ENCODE data around the gene SERPINA1. TPM values are rescaled to one million over a fixed set of nuclear protein-coding genes. Genes with fewer than 3 reads are reported as not detected.

The SERPINA1 gene
- total and polyA plus RNA-seq, 2 donors (not counting 1 experiment from before 2014, with no cell fraction given): 0.69 to 6.8 TPM

GRCh38 chr14:94330432-94330831 lies 58.0 kb downstream of the SERPINA1 start:
- POLR2A ChIA-PET: no interaction called here
- Histone ChIP-seq H3K27me3 (replicated peaks in 1 of 4; ENCODE audit: control extremely low read depth in 1 of 4, control insufficient read depth in 3 of 4, insufficient read depth in 4 of 4, low read length in 3 of 4) (no peaks in the 10 kb centered on the region), H3K4me3 (ENCODE audit: control extremely low read depth in 1 of 5, extremely low read depth in 1 of 5, insufficient read depth in 1 of 5, low read depth in 2 of 5, low read length in 4 of 5) (no peak overlapping the region), H4K20me1 (ENCODE audit: control insufficient read depth, insufficient read depth, low read length, poor library complexity, severe bottlenecking) (no peaks in the 10 kb centered on the region), H3K36me3 (replicated peaks in 1 of 2; ENCODE audit: control extremely low read depth in 1 of 2, control insufficient read depth in 1 of 2, extremely low read depth in 1 of 2, insufficient read depth in 2 of 2, low read length in 1 of 2) (no peaks in the 10 kb centered on the region), H3K79me2 (ENCODE audit: control insufficient read depth, insufficient read depth, low read length) (no peaks in the 10 kb centered on the region), H3K4me2 (replicated peaks; ENCODE audit: low read depth, low read length, poor library complexity, severe bottlenecking) (no peak overlapping the region), H2AFZ (ENCODE audit: insufficient read depth, low read depth, low read length, poor library complexity, severe bottlenecking) (no peak overlapping the region), H3K27ac (ENCODE audit: low read length in 2 of 2) (no peak overlapping the region), H3K4me1 (ENCODE audit: control insufficient read depth in 2 of 2, insufficient read depth in 2 of 2, low read length in 2 of 2) (no peaks in the 10 kb centered on the region), H3K9me3 (ENCODE audit: control extremely low read depth in 1 of 3, control insufficient read depth in 2 of 3, insufficient read depth in 1 of 3, low read length in 2 of 3) (peaks cover 0 to 9% (median 0%) of the 10 kb centered on the region in 3 donors), H3K9ac (ENCODE audit: low read length) (no peak overlapping the region)
- DNase-seq (no peak), ATAC-seq (ENCODE audit: low read depth) (no peak)
- H3K27ac Mint-ChIP-seq: no peak overlapping the region
- 79% methylated on average over 3 of the region's 3 CpGs for WGBS (ENCODE audit: insufficient coverage)
- intact Hi-C loops (cut with micrococcal nuclease): no loop called here
- CTCF ChIA-PET: no interaction called here
- H3K4me3 Mint-ChIP-seq: no peak overlapping the region
- H3K9me3 Mint-ChIP-seq (ENCODE audit: insufficient read depth): peaks cover 2% of the 10 kb centered on the region
- peaks cover 3% of the 10 kb centered on the region for H3K27me3 Mint-ChIP-seq
- no peaks in the 10 kb centered on the region for H3K4me1 Mint-ChIP-seq
- TF ChIP-seq, protein P1, sequence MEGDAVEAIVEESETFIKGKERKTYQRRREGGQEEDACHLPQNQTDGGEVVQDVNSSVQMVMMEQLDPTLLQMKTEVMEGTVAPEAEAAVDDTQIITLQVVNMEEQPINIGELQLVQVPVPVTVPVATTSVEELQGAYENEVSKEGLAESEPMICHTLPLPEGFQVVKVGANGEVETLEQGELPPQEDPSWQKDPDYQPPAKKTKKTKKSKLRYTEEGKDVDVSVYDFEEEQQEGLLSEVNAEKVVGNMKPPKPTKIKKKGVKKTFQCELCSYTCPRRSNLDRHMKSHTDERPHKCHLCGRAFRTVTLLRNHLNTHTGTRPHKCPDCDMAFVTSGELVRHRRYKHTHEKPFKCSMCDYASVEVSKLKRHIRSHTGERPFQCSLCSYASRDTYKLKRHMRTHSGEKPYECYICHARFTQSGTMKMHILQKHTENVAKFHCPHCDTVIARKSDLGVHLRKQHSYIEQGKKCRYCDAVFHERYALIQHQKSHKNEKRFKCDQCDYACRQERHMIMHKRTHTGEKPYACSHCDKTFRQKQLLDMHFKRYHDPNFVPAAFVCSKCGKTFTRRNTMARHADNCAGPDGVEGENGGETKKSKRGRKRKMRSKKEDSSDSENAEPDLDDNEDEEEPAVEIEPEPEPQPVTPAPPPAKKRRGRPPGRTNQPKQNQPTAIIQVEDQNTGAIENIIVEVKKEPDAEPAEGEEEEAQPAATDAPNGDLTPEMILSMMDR (IDR thresholded peaks at IDR 0.05): no peak
- TF ChIP-seq EZH2 (IDR thresholded peaks at IDR 0.05; ENCODE audit: borderline replicate concordance, insufficient read depth, low read depth, low read length, poor library complexity, severe bottlenecking): no peak

GRCh38 chr14:94329857-94330256 lies 58.5 kb downstream of the SERPINA1 start:
- H3K79me2 ChIP-seq (ENCODE audit: control insufficient read depth, insufficient read depth, low read length): no peaks in the 10 kb centered on the region
- intact Hi-C loops (cut with micrococcal nuclease): no loop called here
- no peaks in the 10 kb centered on the region for H3K36me3 ChIP-seq (replicated peaks in 1 of 2; ENCODE audit: control extremely low read depth in 1 of 2, control insufficient read depth in 1 of 2, extremely low read depth in 1 of 2, insufficient read depth in 2 of 2, low read length in 1 of 2)
- Mint-ChIP-seq H3K27me3 (peaks cover 3% of the 10 kb centered on the region), H3K4me1 (no peaks in the 10 kb centered on the region), H3K27ac (no peak overlapping the region), H3K9me3 (ENCODE audit: insufficient read depth) (peaks cover 2% of the 10 kb centered on the region), H3K4me3 (no peak overlapping the region)
- no peak overlapping the region for H3K27ac ChIP-seq (ENCODE audit: low read length in 2 of 2)
- H3K9me3 ChIP-seq (ENCODE audit: control extremely low read depth in 1 of 3, control insufficient read depth in 2 of 3, insufficient read depth in 1 of 3, low read length in 2 of 3): peaks cover 0 to 9% (median 0%) of the 10 kb centered on the region in 3 donors
- no peak for ATAC-seq (ENCODE audit: low read depth)
- no peak overlapping the region for H3K4me2 ChIP-seq (replicated peaks; ENCODE audit: low read depth, low read length, poor library complexity, severe bottlenecking)
- 78% methylated on average over 1 of the region's 4 CpGs for WGBS (ENCODE audit: insufficient coverage)
- no peak for DNase-seq
- no peak overlapping the region for H3K9ac ChIP-seq (ENCODE audit: low read length)
- POLR2A ChIA-PET: no interaction called here
- CTCF ChIA-PET: no interaction called here
- no peaks in the 10 kb centered on the region for H4K20me1 ChIP-seq (ENCODE audit: control insufficient read depth, insufficient read depth, low read length, poor library complexity, severe bottlenecking)
- no peaks in the 10 kb centered on the region for H3K4me1 ChIP-seq (ENCODE audit: control insufficient read depth in 2 of 2, insufficient read depth in 2 of 2, low read length in 2 of 2)
- H3K27me3 ChIP-seq (replicated peaks in 1 of 4; ENCODE audit: control extremely low read depth in 1 of 4, control insufficient read depth in 3 of 4, insufficient read depth in 4 of 4, low read length in 3 of 4): no peaks in the 10 kb centered on the region
- no peak overlapping the region for H2AFZ ChIP-seq (ENCODE audit: insufficient read depth, low read depth, low read length, poor library complexity, severe bottlenecking)
- TF ChIP-seq EZH2 (IDR thresholded peaks at IDR 0.05; ENCODE audit: borderline replicate concordance, insufficient read depth, low read depth, low read length, poor library complexity, severe bottlenecking): no peak
- TF ChIP-seq, protein P1 (IDR thresholded peaks at IDR 0.05): no peak
- H3K4me3 ChIP-seq (ENCODE audit: control extremely low read depth in 1 of 5, extremely low read depth in 1 of 5, insufficient read depth in 1 of 5, low read depth in 2 of 5, low read length in 4 of 5): no peak overlapping the region

Measured in B cell (primary cell).